HG02970 (cell line): Measurements from ENCODE around the gene HS3ST6.
A peak's percentile ranks its signal among the peaks of the same experiment; 100 is the strongest.
"Not testable (repeated sequence)": the region's sequence is repeated elsewhere in the genome, so short reads cannot be mapped to it uniquely, and the experiment has no call there.

Experiments
- ATAC-seq: cut with Tn5 transposase; IDR thresholded peaks from one replicate; pipeline ENCODE4 v1.9.1; 2021; ENCODE audit warnings: mild to moderate bottlenecking, moderate library complexity, moderate number of reproducible peaks; ENCODE audit not compliant: unreplicated experiment, low FRiP score

Gene HS3ST6

DNA sequence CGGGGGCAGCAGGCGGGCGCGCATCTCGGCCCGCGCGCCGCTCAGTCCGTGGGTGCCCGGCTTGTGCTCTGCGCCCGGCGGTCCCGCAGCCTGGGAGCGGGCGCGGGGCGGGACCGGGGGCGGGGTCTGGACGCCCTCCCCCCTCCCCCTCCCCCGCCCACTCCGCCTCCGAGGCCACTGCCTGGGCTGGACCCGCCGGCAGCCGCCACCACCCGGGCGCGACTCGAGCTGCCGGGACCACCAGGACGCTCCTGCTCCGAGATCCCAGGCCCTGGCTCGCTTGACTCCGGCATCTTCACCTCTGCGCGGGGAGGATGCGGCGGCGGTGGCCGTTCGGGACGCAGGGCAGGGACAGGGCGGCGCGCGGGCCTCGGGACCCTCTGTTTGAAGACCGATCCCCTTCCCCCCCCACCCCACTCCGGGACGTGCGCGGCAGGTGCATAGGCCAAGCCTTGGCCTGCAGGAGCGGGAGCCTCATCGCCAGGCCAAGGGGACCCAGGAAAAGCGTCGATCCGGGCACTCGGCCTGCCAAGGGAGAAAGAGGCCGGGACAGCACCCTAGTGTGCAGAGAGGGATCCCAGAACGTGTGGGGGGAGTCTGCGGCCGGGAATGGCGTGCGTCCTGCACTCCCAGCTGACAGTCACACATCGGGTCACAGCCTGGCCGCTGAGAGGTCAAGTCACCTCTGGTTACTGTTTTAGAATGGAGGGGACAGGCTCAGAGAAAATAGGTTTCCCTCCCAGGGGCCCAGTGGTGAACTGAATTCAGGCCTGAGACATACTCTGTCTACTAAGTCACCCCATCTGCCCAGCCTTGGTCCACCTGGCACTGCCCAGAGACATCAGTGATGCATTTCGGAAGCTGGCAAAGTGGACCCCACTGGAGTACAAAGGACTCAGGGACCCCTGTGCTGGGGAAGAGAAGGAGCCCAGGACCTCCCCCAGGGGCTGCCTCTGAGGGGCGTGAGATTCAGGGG, at the start of gene HS3ST6:
Gene HS3ST6, minus strand, starts transcription at position 65 of the 976 bp plus-strand sequence. CDS start 92 bp downstream, outside the sequence.
- no peak for ATAC-seq

DNA sequence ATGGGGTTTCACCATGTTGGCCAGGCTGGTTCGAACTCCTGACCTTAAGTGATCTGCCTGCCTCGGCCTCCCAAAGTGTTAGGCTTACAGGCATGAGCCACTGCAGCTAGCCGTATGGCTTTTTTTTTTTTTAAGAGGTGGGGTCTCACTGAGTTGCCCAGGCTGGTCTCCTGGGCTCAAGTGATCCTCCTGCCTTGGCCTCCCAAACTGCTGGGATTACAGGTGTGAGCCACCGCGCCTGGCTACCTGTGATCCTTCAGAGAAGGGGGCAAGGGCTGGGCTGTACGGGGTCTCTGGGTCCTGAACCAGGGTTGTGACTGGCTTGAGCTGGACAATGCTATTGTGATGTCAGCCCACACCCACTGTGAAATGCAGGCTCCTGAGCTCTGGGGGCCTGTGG, 48.2 kb upstream of the HS3ST6 start, which contains the start of gene RNF151:
Gene RNF151, plus strand, starts transcription at position 397 of the 400 bp plus-strand sequence. CDS start 26 bp downstream, outside the sequence.
- ATAC-seq = no peak

DNA sequence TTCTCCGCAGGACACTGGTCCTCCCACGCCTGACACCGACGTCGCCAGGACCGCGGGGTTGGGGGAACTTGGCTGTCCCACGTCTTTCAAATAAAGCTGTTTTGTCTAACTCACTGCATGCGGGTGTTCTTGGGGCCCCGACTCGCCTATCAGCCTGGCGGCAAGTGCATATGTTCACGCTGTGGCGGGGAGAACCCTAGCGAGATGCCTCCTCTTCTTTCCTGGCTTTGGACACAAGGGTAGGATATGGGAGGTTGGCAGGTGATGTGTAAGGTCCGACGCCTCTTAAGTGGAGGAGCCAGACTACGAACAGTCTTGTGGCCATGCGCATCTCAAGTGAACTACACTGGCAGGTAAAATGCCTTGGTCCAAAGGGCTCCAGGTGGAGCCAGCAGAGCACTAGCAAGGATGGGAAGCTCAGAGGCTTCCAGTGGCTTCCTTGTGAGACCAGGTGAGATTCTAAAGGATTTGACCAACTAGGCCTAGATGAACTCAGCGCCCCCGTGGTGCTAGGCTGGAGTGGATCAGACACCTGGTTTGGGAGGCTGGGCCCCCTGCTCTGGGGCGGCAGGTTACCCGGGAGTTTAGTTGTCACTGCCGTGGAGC, 47.3 kb upstream of the HS3ST6 start:
- ATAC-seq = no peak

DNA sequence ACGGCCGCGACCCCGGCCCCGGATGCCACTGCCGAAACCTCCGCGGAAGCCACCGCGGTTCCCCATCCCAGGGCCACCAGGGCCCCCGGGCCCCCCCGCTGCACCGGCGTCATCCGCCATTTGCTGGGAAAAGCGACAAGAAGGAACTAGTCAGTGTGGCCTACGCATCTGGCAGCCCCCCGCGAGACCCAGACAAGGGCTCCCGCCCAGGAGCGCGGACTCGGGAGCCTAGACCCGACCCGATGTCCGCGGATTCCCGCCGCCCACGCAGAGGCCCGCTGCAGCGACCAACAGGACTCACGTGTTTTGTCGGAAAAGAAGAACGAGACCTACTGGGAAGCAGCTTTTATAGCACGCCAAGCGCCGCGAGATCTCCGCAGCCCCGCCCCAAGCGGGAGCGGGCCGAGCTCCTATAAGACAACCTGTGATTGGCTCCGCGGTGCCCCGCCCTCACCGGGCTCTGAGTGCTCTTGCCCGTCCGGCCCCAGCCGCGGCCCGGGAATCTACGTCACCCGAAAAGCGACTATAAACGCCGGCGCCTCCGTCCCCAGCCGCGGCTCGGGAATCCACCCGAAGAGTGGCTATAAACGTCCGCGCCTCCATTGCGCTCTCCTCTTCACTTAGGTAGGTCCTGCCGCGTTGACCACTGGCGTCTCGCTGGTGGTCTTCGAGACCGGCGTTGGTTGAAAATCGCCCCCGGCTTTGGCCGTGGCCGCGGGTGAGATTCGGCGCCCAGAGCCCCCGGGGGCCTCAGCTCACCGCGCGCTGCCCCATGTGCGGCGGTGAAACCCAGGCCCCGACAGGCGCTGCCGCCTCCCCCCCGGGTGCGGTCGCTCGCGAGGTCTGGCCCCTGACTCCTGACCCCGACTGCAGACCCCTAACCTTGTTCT, 46.5 kb upstream of the HS3ST6 start, which contains the start of gene RPS2:
Gene RPS2, minus strand, starts transcription at position 321 of the 890 bp plus-strand sequence. Its CDS starts 201 bp downstream, at position 120.
- peak; percentile 80 for ATAC-seq

DNA sequence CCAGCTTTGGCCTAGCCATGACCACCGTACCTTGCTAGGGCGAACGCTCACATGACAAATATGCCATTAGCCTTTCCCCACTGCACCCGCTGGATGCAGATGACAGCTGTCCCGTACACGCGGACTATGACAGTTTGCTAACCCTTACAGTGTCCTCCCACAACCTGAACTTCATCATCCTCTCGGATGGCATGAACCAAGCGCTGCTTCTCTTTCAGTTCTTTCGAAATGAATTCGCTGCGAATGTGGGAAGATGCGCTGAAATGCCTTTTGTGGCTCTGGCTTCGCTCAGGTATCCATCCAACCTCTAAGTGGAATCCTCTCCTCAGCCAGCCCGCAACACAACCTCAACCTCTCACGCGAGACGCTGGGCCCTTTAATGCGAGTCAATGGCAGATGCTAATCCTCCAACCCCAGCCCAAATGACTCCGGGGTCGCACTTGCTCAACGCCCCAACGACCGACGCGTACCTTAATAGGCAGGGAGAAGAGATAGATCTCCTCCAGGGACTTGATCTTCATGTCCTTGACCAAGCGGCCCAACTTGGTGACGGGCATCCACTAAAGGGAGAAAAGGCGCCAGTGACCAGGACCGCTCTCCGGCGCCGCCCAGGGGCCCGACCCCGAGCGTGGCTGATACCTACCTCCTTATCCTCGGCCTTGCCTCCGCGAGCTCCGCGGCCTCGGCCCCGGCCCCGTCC, 45.7 kb upstream of the HS3ST6 start:
- ATAC-seq = peak; percentile 5

DNA sequence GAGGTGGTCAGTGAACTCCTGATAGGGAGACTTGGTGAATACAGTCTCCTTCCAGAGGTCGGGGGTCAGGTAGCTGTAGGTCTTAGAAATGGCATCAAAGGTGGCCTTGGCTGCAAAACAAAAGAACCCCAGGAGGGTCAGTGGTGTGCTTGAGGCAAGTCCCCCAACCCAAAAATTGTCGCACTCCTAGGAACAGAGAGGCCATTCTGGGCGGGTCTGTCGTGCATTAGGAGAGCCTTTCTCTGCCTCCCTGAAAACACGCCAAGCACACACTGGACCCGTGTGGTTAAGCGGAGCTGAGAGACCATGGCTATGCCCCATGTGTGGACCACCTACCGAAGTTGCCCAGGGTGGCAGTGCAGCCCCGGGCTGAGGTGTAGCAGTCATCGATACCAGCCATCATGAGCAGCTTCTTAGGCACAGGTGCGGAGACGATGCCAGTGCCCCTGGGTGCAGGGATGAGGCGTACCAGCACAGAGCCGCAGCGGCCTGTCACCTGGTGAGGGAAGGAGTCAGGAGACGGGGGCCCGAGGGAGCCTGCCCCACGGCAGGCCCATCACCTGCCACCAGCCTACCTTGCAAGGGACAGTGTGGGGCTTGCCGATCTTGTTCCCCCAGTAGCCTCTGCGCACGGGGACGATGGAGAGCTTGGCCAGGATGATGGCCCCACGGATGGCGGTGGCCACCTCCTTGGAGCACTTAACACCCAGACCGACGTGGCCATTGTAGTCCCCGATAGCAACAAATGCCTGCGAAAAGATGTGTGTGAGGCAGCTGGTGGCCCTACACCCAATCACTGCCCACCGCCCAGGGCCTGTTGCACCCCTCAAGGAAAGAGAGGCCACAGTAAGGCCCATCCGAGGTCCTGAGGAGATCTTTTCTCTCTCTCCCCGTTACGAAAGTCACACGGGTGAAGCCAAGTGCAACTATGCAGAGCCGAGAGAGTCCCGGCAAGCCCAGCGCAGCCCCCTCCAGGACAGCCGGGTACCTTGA, 44.2 kb upstream of the HS3ST6 start:
- ATAC-seq = not testable (repeated sequence)

DNA sequence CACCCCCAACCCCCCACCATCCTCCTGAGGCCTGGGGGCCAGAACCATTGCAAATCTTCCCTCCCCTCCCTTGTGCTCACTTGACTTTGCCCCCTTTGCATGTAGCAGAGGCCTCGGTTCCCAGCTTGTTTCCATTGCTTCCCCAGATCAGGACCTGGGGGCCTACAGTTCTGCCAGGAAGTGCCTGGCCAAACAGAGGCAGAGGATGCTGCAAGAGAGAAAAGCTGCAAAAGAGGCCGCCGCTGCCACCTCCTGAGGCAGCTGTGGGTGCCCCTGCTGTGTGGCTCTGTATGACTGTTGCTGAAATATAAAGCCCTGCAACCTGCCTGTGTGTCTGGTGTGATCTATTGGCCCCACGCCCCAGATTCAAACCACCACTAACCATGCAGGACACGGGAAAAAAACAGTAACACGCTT, 43.4 kb upstream of the HS3ST6 start:
- ATAC-seq = no peak

DNA sequence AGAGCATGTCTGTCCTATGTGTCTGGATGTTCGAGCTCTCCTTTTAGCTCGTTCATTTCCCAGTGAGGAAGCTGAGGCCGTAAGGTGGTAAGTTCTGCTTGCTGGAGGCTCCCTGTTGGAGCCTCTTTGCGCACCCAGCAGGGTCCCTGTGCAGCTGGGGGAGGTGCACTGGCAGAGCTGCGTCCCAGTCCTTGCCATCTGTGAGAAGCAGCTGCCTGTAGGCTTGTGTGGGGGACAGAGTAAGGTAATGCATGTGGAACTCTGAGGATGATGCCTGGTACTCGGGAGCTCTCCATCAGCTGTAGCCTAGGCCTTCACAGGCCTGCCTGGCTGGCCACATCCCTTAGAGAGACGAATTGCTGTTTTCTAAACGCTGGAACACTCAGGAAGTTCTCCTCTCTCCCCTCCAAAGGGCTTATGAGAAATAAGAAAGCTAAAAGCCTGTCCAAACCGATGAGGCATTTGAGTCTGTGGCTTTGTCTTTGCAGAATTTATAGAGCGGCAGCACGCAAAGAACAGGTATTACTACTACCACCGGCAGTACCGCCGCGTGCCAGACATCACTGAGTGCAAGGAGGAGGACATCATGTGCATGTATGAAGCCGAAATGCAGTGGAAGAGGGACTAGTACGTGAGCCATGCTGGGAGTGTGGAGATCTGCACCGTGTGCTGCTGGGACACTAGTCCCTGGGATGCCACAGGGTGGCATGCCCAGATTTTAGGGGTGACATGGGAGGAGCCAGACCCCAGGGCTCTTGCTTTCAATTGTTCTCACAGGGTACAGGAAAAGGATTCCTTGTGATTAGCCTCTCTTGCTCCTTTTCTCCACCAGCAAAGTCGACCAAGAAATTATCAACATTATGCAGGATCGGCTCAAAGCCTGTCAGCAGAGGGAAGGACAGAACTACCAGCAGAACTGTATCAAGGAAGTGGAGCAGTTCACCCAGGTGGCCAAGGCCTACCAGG, 42.7 kb upstream of the HS3ST6 start:
- ATAC-seq = no peak

DNA sequence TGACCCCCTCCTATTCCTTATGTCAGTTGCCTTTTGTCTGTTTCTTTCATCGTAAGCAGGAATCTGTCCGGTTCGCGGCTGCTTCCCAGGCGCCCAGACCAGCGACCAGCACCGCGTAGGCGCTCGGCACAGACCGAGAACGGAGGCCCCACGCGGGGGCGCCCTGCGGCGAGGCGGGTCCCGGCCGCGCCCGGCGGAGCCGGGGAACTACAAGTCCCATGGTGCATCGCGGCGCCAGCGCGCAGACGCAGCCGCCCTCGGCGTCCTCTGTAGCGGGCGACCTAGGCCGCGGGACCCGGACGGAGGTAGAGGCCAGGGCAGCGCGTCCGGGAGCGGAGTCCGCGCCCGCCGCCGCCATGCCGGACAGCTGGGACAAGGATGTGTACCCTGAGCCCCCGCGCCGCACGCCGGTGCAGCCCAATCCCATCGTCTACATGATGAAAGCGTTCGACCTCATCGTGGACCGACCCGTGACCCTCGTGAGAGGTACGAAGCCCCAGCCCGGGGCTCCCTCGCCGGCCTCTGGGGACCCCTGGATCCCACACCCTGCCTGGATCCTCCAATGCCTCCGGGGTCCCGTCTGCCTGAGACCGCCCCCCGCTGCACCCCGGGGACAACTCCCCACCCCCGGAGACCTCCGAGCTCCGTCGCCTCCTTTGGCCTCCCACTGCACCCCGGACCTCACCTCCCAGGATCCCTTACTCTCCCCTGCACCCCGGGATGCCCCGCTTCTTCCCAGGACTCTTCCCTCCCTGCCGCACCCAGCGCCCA, 41.2 kb upstream of the HS3ST6 start, which contains the start of gene NDUFB10:
Gene NDUFB10, plus strand, starts transcription at position 270 of the 771 bp plus-strand sequence. Its CDS starts 87 bp downstream, at position 357.
- peak; percentile 76 for ATAC-seq

DNA sequence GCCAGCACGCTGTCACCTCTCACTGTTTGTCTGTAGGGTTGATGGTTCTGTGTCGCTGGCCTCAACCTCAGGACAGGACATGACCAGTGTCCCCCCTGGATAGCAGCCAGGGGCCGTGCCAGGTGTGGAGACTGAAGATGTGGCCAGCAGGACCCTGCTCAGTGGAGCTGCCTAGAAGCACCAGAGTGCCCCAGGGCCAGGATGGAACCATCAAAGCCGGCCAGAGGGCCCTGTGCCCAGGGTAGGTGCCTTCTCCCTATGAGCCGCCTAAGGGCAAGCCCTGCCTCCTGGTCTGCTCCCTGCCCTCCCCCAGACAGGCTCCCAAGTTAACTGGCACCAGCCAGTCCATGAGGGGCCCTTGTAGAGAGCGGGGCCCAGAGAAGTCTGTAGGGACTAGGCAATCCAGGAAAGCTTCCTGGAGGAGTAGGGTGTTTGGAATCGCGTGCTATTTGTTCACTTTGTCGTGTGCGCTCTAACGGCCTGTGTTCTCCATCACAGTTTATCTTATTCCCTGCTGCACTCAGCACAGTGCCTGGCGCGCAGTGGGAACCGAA, 40.6 kb upstream of the HS3ST6 start:
- ATAC-seq = no peak

DNA sequence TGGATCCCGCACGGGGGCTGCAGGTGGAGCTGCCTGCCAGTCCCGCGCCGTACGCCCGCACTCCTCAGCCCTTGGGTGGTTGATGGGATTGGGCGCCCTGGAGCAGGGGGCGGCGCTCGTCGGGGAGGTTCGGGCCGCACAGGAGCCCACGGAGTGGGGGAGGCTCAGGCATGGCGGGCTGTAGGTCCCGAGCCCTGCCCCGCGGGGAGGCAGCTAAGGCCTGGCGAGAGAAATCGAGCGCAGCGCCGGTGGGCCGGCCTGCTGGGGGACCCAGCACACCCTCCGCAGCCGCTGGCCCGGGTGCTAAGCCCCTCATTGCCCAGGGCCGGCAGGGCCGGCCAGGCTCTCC, 39.9 kb upstream of the HS3ST6 start:
- ATAC-seq = not testable (repeated sequence)

DNA sequence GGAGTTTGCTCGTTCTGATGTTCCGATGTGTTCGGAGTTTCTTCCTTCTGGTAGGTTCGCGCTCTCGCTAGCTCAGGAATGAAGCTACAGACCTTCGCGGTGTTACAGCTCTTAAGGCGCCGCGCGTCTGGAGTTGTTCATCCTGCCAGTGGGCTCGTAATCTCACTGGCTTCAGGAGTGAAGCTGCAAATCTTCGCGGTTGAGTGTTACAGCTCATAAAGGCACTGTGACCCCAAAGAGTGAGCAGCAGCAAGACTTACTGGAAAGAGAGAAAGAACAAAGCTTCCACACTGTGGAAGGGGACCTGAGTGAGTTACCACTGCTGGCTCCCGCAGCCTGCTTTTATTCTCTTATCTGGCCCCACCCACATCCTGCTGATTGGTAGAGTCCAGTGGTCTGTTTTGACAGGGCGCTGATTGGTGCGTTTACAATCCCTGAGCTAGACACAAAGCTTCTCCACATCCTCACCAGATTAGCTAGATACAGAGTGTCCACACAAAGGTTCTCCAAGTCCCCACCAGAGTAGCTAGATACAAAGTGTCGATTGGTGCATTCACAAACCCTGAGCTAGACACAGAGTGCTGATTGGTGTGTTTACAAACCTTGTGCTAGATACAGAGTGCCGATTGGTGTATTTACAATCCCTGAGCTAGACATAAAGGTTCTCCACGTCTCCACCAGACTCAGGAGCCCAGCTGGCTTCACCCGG, 39.4 kb upstream of the HS3ST6 start:
- not testable (repeated sequence) for ATAC-seq

DNA sequence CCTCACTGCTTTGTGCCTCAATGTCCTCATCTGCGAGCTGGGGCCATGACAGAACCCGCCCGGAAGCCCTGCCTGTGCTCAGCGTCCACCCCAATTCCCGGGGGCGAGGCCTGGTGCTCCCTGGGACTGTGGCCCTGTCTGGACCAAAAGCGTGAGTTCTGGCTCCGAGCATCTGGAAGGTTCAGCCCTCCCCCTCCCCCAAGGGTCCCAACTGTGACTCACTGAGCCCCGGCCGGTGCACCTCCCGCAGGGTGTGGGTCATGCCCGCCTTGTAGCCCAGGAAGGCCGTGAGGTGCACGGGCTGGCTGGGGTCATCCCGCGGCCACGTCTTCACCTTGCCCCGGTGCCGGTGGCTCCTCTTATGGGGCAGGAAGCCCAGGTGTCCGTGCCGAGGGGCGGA, 35.5 kb upstream of the HS3ST6 start:
- no peak for ATAC-seq

DNA sequence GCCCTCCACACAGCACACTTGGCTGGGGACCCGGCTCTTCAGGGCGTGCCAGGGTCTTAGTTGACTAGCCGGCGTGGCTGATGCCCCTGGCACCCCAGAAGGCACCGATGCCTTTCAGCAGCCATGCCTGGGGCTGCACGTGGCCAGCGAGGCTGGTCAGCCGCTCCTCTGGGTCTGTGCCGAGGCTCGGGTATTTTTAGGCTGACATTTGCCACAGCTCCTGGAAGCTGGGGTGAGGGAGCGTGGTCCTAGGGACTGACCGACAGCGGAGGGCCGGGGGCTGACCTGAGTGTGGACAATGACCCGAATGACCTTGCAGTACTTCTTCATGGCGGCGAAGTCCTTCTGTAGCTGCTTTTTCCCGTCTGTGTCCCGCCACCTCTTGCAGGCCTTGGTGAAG, 32.3 kb upstream of the HS3ST6 start:
- no peak for ATAC-seq

DNA sequence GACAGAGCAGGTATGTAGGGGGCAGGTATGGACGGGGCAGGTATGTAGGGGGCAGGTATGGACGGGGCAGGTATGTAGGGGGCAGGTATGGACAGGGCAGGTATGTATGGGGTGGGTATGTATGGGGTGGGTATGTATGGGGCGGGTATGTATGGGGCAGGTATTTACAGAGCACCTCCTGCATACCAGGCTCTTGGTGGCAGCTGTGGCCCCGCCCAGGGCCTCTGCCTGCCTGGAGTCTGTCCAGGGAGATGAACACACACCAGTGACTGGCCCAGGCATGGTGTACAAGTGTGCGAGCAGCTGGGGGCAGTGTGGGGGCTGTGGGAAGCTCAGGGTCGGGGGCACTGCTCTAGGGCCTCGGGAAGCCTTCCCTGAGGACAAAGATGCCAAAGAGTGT, 31.8 kb upstream of the HS3ST6 start:
- no peak for ATAC-seq

DNA sequence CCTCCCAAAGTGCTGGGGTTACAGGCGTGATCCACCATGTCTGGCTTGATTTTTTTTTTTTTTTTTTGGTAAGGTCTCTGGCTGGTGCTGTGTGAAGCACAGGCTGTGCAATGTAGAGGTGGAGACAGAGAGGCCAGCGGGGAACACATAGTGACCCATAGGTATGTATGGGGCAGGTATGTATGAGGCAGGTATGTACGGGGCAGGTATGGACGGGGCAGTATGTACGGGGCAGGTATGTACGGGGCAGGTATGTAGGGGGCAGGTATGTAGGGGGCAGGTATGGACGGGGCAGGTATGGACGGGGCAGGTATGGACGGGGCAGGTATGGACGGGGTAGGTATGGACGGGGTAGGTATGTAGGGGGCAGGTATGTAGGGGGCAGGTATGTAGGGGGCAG, 31.3 kb upstream of the HS3ST6 start:
- no peak for ATAC-seq
